ENCODE results near the gene CKAP5.

- no peak for TF ChIP-seq SP1 (IDR thresholded peaks at IDR 0.05)
- no peak for TF ChIP-seq SUZ12 (IDR thresholded peaks at IDR 0.05)
- TF ChIP-seq FOXK2 (IDR thresholded peaks at IDR 0.05), result no peak
- no peak for TF ChIP-seq FOXA1 (IDR thresholded peaks at IDR 0.05)
These were observed 144.9 kb downstream of the CKAP5 start for GRCh38 chr11:46701078-46701654.
